ENCODE measurements around the gene WAPL.

WAPL gene

GRCh38 chr10:86399514-86399878, 122.1 kb downstream of the WAPL start:
- peak overlapping the region; percentile 38 for H2AFZ ChIP-seq (ENCODE audit: low read length)
- H3K4me3 ChIP-seq (ENCODE audit: low read length, poor library complexity, severe bottlenecking): no peak overlapping the region
- no peaks in the 10 kb centered on the region for H3K79me2 ChIP-seq (ENCODE audit: insufficient read depth, low read length)
- H3K36me3 ChIP-seq (ENCODE audit: insufficient read depth, low read length): no peaks in the 10 kb centered on the region
- no peak overlapping the region for H3K4me2 ChIP-seq (ENCODE audit: low read depth, low read length, poor library complexity, severe bottlenecking)
- no peaks in the 10 kb centered on the region for H3F3A ChIP-seq (ENCODE audit: low read depth)
- TF ChIP-seq CTCF (conservative IDR thresholded peaks at IDR 0.05; ENCODE audit: low read length) (no peak), EZH2phosphoT487 (IDR thresholded peaks at IDR 0.05; ENCODE audit: borderline replicate concordance) (no peak)
- no peaks in the 10 kb centered on the region for H3K9me3 ChIP-seq (ENCODE audit: insufficient read depth, low read depth, low read length)
- H3K4me1 ChIP-seq (ENCODE audit: insufficient read depth, low read length, poor library complexity, severe bottlenecking): peaks cover 3% of the 10 kb centered on the region
- H3K27me3 ChIP-seq (ENCODE audit: insufficient read depth, low read length, poor library complexity, severe bottlenecking): no peaks in the 10 kb centered on the region
- H3K9me2 ChIP-seq (replicated peaks; ENCODE audit: low read depth, low read length): no peaks in the 10 kb centered on the region
- H4K20me1 ChIP-seq (ENCODE audit: insufficient read depth, low read length, poor library complexity, severe bottlenecking): no peaks in the 10 kb centered on the region
- peak overlapping the region; percentile 80 for H3K9ac ChIP-seq (ENCODE audit: low read depth, low read length, poor library complexity, severe bottlenecking)

GRCh38 chr10:86397120-86397519, 124.5 kb downstream of the WAPL start:
- Histone ChIP-seq H3K9me2 (replicated peaks; ENCODE audit: low read depth, low read length) (no peaks in the 10 kb centered on the region), H3K4me1 (ENCODE audit: insufficient read depth, low read length, poor library complexity, severe bottlenecking) (peaks cover 3% of the 10 kb centered on the region), H3K36me3 (ENCODE audit: insufficient read depth, low read length) (no peaks in the 10 kb centered on the region), H3K27me3 (ENCODE audit: insufficient read depth, low read length, poor library complexity, severe bottlenecking) (peaks cover 4% of the 10 kb centered on the region), H3F3A (ENCODE audit: low read depth) (no peaks in the 10 kb centered on the region), H3K4me2 (ENCODE audit: low read depth, low read length, poor library complexity, severe bottlenecking) (no peak overlapping the region), H2AFZ (ENCODE audit: low read length) (no peak overlapping the region), H3K9me3 (ENCODE audit: insufficient read depth, low read depth, low read length) (no peaks in the 10 kb centered on the region), H3K9ac (ENCODE audit: low read depth, low read length, poor library complexity, severe bottlenecking) (no peak overlapping the region), H3K4me3 (ENCODE audit: low read length, poor library complexity, severe bottlenecking) (no peak overlapping the region), H4K20me1 (ENCODE audit: insufficient read depth, low read length, poor library complexity, severe bottlenecking) (no peaks in the 10 kb centered on the region), H3K79me2 (ENCODE audit: insufficient read depth, low read length) (no peaks in the 10 kb centered on the region)
- TF ChIP-seq CTCF (conservative IDR thresholded peaks at IDR 0.05; ENCODE audit: low read length) (no peak), EZH2phosphoT487 (IDR thresholded peaks at IDR 0.05; ENCODE audit: borderline replicate concordance) (no peak)

GRCh38 chr10:86393862-86394455, 127.6 kb downstream of the WAPL start:
- H3K4me2 ChIP-seq (ENCODE audit: low read depth, low read length, poor library complexity, severe bottlenecking): no peak overlapping the region
- H3K9me3 ChIP-seq (ENCODE audit: insufficient read depth, low read depth, low read length): no peaks in the 10 kb centered on the region
- no peaks in the 10 kb centered on the region for H3K4me1 ChIP-seq (ENCODE audit: insufficient read depth, low read length, poor library complexity, severe bottlenecking)
- H3K9ac ChIP-seq (ENCODE audit: low read depth, low read length, poor library complexity, severe bottlenecking): no peak overlapping the region
- no peaks in the 10 kb centered on the region for H3K79me2 ChIP-seq (ENCODE audit: insufficient read depth, low read length)
- peaks cover 4% of the 10 kb centered on the region for H3K27me3 ChIP-seq (ENCODE audit: insufficient read depth, low read length, poor library complexity, severe bottlenecking)
- no peaks in the 10 kb centered on the region for H3K9me2 ChIP-seq (replicated peaks; ENCODE audit: low read depth, low read length)
- no peak overlapping the region for H3K4me3 ChIP-seq (ENCODE audit: low read length, poor library complexity, severe bottlenecking)
- no peak overlapping the region for H2AFZ ChIP-seq (ENCODE audit: low read length)
- TF ChIP-seq EZH2phosphoT487 (IDR thresholded peaks at IDR 0.05; ENCODE audit: borderline replicate concordance) (no peak), CTCF (conservative IDR thresholded peaks at IDR 0.05; ENCODE audit: low read length) (no peak)
- no peaks in the 10 kb centered on the region for H3K36me3 ChIP-seq (ENCODE audit: insufficient read depth, low read length)
- no peaks in the 10 kb centered on the region for H4K20me1 ChIP-seq (ENCODE audit: insufficient read depth, low read length, poor library complexity, severe bottlenecking)
- no peaks in the 10 kb centered on the region for H3F3A ChIP-seq (ENCODE audit: low read depth)
